ENCODE results near the gene IL1RAPL1.

IL1RAPL1 gene

GRCh38 chrX:29903360-29903759, 1316.1 kb downstream of the IL1RAPL1 start:
- DNase-seq (ENCODE audit: low spot score), result peak; percentile 7

- no peak for DNase-seq (ENCODE audit: low spot score)
These were observed 1324.4 kb downstream of the IL1RAPL1 start for GRCh38 chrX:29911673-29912072.

- no peak for DNase-seq (ENCODE audit: low spot score)
These were observed 1326.4 kb downstream of the IL1RAPL1 start for GRCh38 chrX:29913647-29914046.

DNA sequence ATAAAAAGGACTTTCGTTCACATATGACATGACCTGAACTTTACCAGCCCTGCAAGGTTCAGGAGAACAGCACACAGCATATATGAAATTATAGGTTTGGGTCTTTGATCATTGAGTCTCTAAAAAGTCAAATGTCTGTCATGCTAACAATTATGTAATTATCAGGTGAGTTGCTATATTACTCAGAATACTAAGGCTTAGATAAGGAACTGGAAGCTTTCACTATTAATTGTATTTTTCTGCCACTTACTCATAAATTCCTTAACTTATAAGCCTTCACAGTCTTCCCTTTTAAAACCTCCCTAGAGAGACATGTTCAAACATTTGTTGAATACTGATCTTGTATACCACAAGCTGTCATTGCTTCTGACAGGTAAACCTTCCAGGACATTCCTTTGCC, 1335.4 kb downstream of the IL1RAPL1 start:
- DNase-seq (ENCODE audit: low spot score), result no peak

DNA sequence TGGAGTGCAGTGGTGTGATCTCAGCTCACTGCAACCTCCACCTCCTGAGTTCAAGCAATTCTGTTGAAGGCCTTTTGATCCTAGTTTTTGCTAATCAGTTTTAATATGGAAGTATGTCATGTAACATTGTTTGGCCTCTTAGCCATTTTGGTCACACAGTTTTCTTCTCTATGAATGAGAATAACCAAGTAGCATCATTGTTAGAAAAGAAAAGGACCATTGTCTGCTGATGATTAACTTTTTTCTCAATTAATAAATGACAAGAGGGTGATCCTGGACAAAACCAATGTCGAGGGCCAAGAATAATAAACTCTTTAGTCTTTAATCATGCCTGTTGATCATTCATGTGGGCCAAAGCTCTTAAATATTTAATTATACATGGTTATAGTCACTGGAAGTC, 1338.8 kb downstream of the IL1RAPL1 start:
- DNase-seq (ENCODE audit: low spot score), result no peak

GRCh38 chrX:29926659-29927058, 1339.4 kb downstream of the IL1RAPL1 start:
- DNase-seq (ENCODE audit: low spot score), result no peak

- DNase-seq (ENCODE audit: low spot score), result no peak
These were observed 1348.2 kb downstream of the IL1RAPL1 start for GRCh38 chrX:29935455-29935854.

DNA sequence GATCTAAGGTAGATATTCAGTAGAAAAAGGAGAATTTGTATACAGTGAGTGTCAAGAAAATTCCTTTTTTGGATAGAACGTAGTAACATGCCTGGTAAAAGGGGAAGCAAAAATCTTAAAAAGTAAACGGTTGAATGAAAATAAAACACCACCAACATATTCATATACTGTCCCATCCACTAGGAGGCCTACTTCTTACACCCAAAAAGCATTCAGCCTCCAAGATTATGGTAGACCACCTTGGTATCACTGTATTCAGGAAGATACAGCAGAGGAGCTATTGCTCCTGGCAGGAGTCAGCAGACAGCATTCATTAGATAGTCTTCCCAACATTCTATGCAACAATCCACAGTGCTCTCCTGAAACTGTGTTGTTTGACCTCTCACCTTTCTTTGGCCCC, 1353.5 kb downstream of the IL1RAPL1 start:
- DNase-seq (ENCODE audit: low spot score), result no peak

- DNase-seq (ENCODE audit: low spot score), result no peak
These were observed 1354.0 kb downstream of the IL1RAPL1 start for GRCh38 chrX:29941287-29941686.

DNA sequence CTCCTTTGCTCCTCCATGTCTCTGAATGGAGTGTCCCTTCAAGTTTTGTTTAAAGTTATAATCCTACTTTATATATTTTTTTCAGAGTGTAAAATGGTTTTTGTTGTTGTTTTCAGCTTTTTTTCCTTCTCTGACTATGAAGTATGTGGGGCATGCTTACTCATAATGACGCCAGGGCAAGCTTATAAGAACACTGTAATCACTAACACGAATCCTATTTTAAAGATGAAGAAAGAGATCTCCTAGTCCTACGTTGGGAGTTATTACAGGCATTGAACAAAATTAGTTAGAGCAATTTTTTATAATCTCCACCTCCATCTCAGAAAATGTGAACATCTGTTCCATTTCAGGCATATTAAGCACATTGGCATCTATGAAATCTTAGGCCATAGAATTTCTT, 1360.0 kb downstream of the IL1RAPL1 start:
- DNase-seq (ENCODE audit: low spot score), result no peak

- no peak for DNase-seq (ENCODE audit: low spot score)
These were observed 1361.4 kb downstream of the IL1RAPL1 start for GRCh38 chrX:29948653-29949052.

DNA sequence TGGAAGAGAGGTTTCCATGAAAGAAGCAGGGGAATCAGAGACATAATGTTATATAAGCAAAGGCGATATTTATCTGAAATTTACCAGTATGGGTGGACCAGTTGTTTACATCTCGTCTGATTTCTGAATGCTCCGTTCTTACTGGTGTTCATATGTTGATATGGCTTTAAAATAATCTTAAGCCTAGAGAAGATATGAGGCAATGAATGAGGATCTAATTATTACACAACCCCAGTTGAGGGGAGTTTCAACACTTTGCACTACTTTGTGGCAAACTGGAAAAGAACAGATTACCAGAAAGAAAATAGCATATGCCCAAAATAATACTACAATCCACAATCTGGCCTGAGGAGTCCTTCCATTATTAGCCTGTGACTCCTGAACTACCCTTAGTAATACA, 1364.8 kb downstream of the IL1RAPL1 start:
- DNase-seq (ENCODE audit: low spot score), result no peak

- no peak for DNase-seq (ENCODE audit: low spot score)
These were observed 1374.8 kb downstream of the IL1RAPL1 start for GRCh38 chrX:29962061-29962460.

DNA sequence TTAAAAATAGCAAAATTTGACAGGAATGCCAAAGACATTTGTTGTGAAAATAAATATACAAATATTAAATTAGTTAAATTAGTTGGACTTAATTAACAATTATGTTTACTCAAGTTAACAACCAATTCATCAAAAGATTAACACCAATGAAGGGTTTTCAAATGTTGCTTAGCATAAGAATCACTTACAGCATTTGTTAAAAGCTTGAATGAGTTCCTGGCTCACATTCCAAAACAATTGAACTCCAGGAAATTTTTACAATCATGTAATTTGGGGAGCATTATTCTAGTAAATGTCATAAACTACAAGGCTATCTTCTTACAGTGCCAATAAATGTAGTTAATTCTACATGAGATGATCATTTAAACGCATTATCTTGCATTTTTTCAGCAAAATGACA, 1378.4 kb downstream of the IL1RAPL1 start:
- DNase-seq (ENCODE audit: low spot score), result no peak

GRCh38 chrX:29992083-29992482, 1404.8 kb downstream of the IL1RAPL1 start:
- DNase-seq (ENCODE audit: low spot score), result no peak

GRCh38 chrX:30005813-30006212, 1418.6 kb downstream of the IL1RAPL1 start:
- DNase-seq (ENCODE audit: low spot score), result no peak
